GM12878 (cell line): ENCODE data around the gene ATP10A. TPM values are rescaled to one million over a fixed set of nuclear protein-coding genes. Genes with fewer than 3 reads are reported as not detected.

Experiments
- ASH2L ChIP-seq: fragments of 300-600, 200-600 bp; sonication (generic); IDR thresholded peaks from 2 replicates; pipeline ENCODE4 v1.6.1; 2017; ENCODE audit warnings: low read depth, mild to moderate bottlenecking, borderline replicate concordance
- BACH1 ChIP-seq: fragments of 450-650 bp; IDR thresholded peaks from 2 replicates; pipeline ENCODE4 v1.6.1; 2017; ENCODE audit warnings: mild to moderate bottlenecking, borderline replicate concordance
- BCL11A ChIP-seq: IDR thresholded peaks from 2 replicates; pipeline ENCODE4 v1.6.1; 2011; ENCODE audit warnings: low read depth, low read length
- BCLAF1 ChIP-seq: fragments of 450-650 bp; IDR thresholded peaks from 2 replicates; pipeline ENCODE4 v1.6.1; 2017; ENCODE audit warnings: antibody characterized with exemption, mild to moderate bottlenecking, moderate library complexity
- BMI1 ChIP-seq: fragments of 450-650 bp; IDR thresholded peaks from 2 replicates; pipeline ENCODE4 v1.6.1; 2016; ENCODE audit warnings: mild to moderate bottlenecking, moderate library complexity, borderline replicate concordance
- CEBPB ChIP-seq, 2 experiments: fragments of 150-350 bp in 1 of 2; IDR thresholded peaks; 2 replicates each; pipeline ENCODE4 v1.6.1; 2012 to 2014; ENCODE audit warnings: low read depth in 2 of 2, low read length in 2 of 2, borderline replicate concordance in 1 of 2, inconsistent platforms in 1 of 2
- DPF2 ChIP-seq: fragments of 450-650 bp; IDR thresholded peaks from 2 replicates; pipeline ENCODE4 v1.6.1; 2017; ENCODE audit warnings: mild to moderate bottlenecking
- FOS ChIP-seq: IDR thresholded peaks from 3 replicates; pipeline ENCODE4 v1.6.1; 2011; ENCODE audit warnings: borderline replicate concordance; ENCODE audit not compliant: insufficient read length; ENCODE audit errors: extremely low read depth
- FOXK2 ChIP-seq: fragments of 450-650 bp; IDR thresholded peaks from 2 replicates; pipeline ENCODE4 v1.6.1; 2017; ENCODE audit warnings: mild to moderate bottlenecking, moderate library complexity
- HDAC6 ChIP-seq: fragments of 200-600 bp; sonication (generic); IDR thresholded peaks from one replicate; pipeline ENCODE4 v1.8.0; 2017; ENCODE audit warnings: antibody characterized with exemption; ENCODE audit not compliant: unreplicated experiment
- IKZF1 ChIP-seq: fragments of 450-650 bp; conservative IDR thresholded peaks from 2 replicates; pipeline ENCODE4 v1.6.1; 2017; ENCODE audit warnings: antibody characterized with exemption, mild to moderate bottlenecking
- IKZF2 ChIP-seq, 2 experiments: fragments of 450-650 bp; IDR thresholded peaks; 2 replicates each; pipeline ENCODE4 v1.6.1; 2017; ENCODE audit warnings: mild to moderate bottlenecking in 2 of 2, moderate library complexity in 2 of 2
- PML ChIP-seq: IDR thresholded peaks from 2 replicates; pipeline ENCODE4 v1.6.1; 2012; ENCODE audit warnings: low read length, inconsistent platforms
- POLR2AphosphoS5 ChIP-seq: IDR thresholded peaks from 2 replicates; pipeline ENCODE4 v1.6.1; 2011; ENCODE audit warnings: mild to moderate bottlenecking, low read length, inconsistent platforms
- POU2F2 ChIP-seq: IDR thresholded peaks from 3 replicates; pipeline ENCODE4 v1.6.1; 2011; ENCODE audit warnings: low read depth, mild to moderate bottlenecking, low read length, borderline replicate concordance
- TARDBP ChIP-seq: IDR thresholded peaks from 2 replicates; pipeline ENCODE4 v1.6.1; 2016; ENCODE audit warnings: borderline replicate concordance
- TBL1XR1 ChIP-seq: IDR thresholded peaks from 2 replicates; pipeline ENCODE4 v1.6.1; 2012; ENCODE audit warnings: low read depth, low read length, improper control_type of control experiment
- TCF3 ChIP-seq: IDR thresholded peaks from 2 replicates; pipeline ENCODE4 v1.6.1; 2012; ENCODE audit warnings: low read depth, mild to moderate bottlenecking, low read length, borderline replicate concordance; ENCODE audit not compliant: insufficient read depth
- ZBTB33 ChIP-seq: fragments of 450-650 bp; IDR thresholded peaks from 2 replicates; pipeline ENCODE4 v1.6.1; 2017; ENCODE audit warnings: mild to moderate bottlenecking
- polyA plus RNA-seq, 11 experiments: library from polyadenylated mRNA; depleted of rRNA in 4 of 11; unstranded in 6 of 11; stranded (reverse) in 5 of 11; fragments of >200 nt; fragmentation: Nextera tagmentation in 4 of 11; fragmentation: Illumina TruSeq in 1 of 11; extraction: Ambion mirVana in 4 of 11; extraction: Trizol in 1 of 11; gene quantifications; 1 replicate in 1 of 11; 2 replicates in 10 of 11; pipeline versions ENCODE4 v1.2.1 to v1.2.3, GENCODE V29; 2011 to 2016; ENCODE audit warnings: inconsistent platforms in 2 of 11, missing spikeins in 2 of 11, low read depth in 1 of 11
- total RNA-seq, 4 experiments: library from RNA; depleted of rRNA in 3 of 4; stranded (reverse); fragments of >200 nt in 3 of 4; fragmentation: Illumina TruSeq in 1 of 4; extraction: Trizol in 1 of 4; gene quantifications; 2 replicates each; pipeline versions ENCODE4 v1.2.1 to v1.2.3, GENCODE V29; 2013 to 2021
- TF ChIP-seq, protein P1 (sequence below): IDR thresholded peaks from 2 replicates; pipeline ENCODE4 v1.6.1; 2012; ENCODE audit warnings: low read length, inconsistent platforms
- TF ChIP-seq, protein P2 (sequence below): fragments of 450-650 bp; IDR thresholded peaks from 2 replicates; pipeline ENCODE4 v1.6.1; 2017; ENCODE audit warnings: low read depth, mild to moderate bottlenecking, moderate library complexity

The ATP10A gene
- total and polyA plus RNA-seq, 10 of the 15 experiments (the other 5 are each of a cell fraction or from before 2014, with no cell fraction given) = 0.04 to 1.5 (median 0.31) TPM; not detected in 2

DNA sequence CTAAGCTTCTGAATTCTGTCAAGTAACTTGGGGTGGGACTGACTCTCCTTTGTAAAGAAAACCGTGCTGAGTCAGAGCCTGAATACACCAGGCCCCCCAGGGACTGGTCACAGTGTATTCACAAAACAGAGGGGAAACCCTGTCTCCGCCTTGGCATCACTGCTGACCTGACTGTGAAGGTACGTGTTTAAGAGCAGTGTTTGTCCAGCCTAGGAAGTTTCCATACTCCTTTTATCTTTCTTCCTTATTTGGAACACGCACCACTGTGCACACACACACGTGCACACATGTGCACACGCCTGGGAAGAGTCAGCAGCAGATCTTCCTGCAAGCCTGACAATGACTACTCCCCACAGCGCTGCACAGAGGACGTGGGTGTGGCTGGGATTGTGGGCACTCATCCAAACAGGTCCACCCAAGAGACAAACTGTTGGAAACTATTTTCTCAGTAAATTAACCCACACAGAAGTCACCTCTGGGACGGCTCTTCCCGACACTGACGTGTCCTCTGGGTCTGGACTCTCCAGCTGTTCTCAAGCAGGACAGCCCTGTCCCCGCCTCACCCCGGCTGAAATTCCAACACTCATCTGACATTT, 87.7 kb downstream of the ATP10A start (continued):
- TF ChIP-seq ZBTB33 = no peak
- TF ChIP-seq BCL11A = peak; percentile 44; the same call in 1 of the 2 replicates
- TF ChIP-seq BMI1 = no peak
- no peak for TF ChIP-seq PML
- TF ChIP-seq, protein P1, sequence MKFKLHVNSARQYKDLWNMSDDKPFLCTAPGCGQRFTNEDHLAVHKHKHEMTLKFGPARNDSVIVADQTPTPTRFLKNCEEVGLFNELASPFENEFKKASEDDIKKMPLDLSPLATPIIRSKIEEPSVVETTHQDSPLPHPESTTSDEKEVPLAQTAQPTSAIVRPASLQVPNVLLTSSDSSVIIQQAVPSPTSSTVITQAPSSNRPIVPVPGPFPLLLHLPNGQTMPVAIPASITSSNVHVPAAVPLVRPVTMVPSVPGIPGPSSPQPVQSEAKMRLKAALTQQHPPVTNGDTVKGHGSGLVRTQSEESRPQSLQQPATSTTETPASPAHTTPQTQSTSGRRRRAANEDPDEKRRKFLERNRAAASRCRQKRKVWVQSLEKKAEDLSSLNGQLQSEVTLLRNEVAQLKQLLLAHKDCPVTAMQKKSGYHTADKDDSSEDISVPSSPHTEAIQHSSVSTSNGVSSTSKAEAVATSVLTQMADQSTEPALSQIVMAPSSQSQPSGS = no peak
- no peak for TF ChIP-seq POLR2AphosphoS5
- TF ChIP-seq CEBPB (IDR thresholded peaks at IDR 0.05; ENCODE audit: borderline replicate concordance in 1 of 2, low read depth in 2 of 2, low read length in 2 of 2) = no peak
- no peak for TF ChIP-seq TBL1XR1
- TF ChIP-seq, protein P2, sequence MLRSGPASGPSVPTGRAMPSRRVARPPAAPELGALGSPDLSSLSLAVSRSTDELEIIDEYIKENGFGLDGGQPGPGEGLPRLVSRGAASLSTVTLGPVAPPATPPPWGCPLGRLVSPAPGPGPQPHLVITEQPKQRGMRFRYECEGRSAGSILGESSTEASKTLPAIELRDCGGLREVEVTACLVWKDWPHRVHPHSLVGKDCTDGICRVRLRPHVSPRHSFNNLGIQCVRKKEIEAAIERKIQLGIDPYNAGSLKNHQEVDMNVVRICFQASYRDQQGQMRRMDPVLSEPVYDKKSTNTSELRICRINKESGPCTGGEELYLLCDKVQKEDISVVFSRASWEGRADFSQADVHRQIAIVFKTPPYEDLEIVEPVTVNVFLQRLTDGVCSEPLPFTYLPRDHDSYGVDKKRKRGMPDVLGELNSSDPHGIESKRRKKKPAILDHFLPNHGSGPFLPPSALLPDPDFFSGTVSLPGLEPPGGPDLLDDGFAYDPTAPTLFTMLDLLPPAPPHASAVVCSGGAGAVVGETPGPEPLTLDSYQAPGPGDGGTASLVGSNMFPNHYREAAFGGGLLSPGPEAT = peak; percentile 38; the same call in 1 of the 2 replicates
- peak; percentile 35 to 41; a peak in 1 of 4 replicates for TF ChIP-seq IKZF2 (IDR thresholded peaks at IDR 0.05)
- TF ChIP-seq IKZF1 = peak; percentile 33; the same call in 1 of the 2 replicates
- no peak for TF ChIP-seq FOXK2
- TF ChIP-seq BACH1 = peak; percentile 27; the same call in 1 of the 2 replicates
- TF ChIP-seq TCF3 = no peak
- no peak for TF ChIP-seq ASH2L
- 0 out of 2 replicates have a peak, but pooled peaks have one; percentile 23 for TF ChIP-seq DPF2
- no peak for TF ChIP-seq HDAC6
- TF ChIP-seq TARDBP = no peak
- no peak for TF ChIP-seq FOS
- TF ChIP-seq BCLAF1 = no peak
- no peak for TF ChIP-seq POU2F2
